B cell (primary cell): ENCODE measurements around the gene ZNF649. TPM values are rescaled to one million over a fixed set of nuclear protein-coding genes. Genes with fewer than 3 reads are reported as not detected.
"Not testable (repeated sequence)": the region's sequence is repeated elsewhere in the genome, so short reads cannot be mapped to it uniquely, and the experiment has no call there.

Source experiments
- ATAC-seq: fragments of 200-7000 bp; cut with Tn5 transposase; one replicate; pipeline ENCODE4 v1.10.0; 2021; ENCODE audit warnings: low read depth, mild to moderate bottlenecking, moderate number of reproducible peaks, moderate library complexity
- CTCF ChIA-PET: fragments of 350-600 bp; sonication (Branson Sonifier 250); formaldehyde crosslinking; loops from one replicate; lab custom pipeline; 2021; ENCODE audit warnings: antibody characterized with exemption, inconsistent platforms; lab: Charles Lee
- POLR2A ChIA-PET: fragments of 350-600 bp; sonication (Branson Sonifier 250); formaldehyde crosslinking; loops from one replicate; lab custom pipeline; 2021; ENCODE audit warnings: antibody characterized with exemption; lab: Charles Lee
- DNase-seq: peaks from one replicate; pipeline ENCODE4 v3.0.0; 2013
- H2AFZ ChIP-seq: 2 replicates; pipeline ENCODE4 v1.6.1; 2012; ENCODE audit warnings: mild to moderate bottlenecking, low read depth, low read length; ENCODE audit not compliant: insufficient read depth, poor library complexity, severe bottlenecking
- H3K27ac ChIP-seq, 2 donors: 1 replicate in 1 of 2; 2 replicates in 1 of 2; pipeline ENCODE4 v1.5.1; 2012 to 2013; ENCODE audit warnings: low read length in 2 of 2, mild to moderate bottlenecking in 2 of 2, moderate library complexity in 1 of 2
- H3K27me3 ChIP-seq, 4 experiments: fragments of 200-600 bp in 1 of 4; sonication (generic) in 1 of 4; replicated peaks in 1 of 4; 1 replicate in 2 of 4; 2 replicates in 2 of 4; pipeline versions ENCODE4 v1.6.1 to v1.7.0; 2013 to 2016; ENCODE audit warnings: low read length in 3 of 4, mild to moderate bottlenecking in 2 of 4, mixed read lengths in 1 of 4, moderate library complexity in 1 of 4; ENCODE audit not compliant: insufficient read depth in 4 of 4, control insufficient read depth in 3 of 4; ENCODE audit errors: control extremely low read depth in 1 of 4
- H3K36me3 ChIP-seq, 2 experiments: replicated peaks in 1 of 2; 1 replicate in 1 of 2; 2 replicates in 1 of 2; pipeline versions ENCODE4 v1.6.1 to v1.7.1; 2013; ENCODE audit warnings: low read length in 1 of 2; ENCODE audit not compliant: insufficient read depth in 2 of 2, control insufficient read depth in 1 of 2; ENCODE audit errors: control extremely low read depth in 1 of 2, extremely low read depth in 1 of 2
- H3K4me1 ChIP-seq, 2 donors: fragments of 200-600 bp in 1 of 2; sonication (generic) in 1 of 2; 1 replicate in 1 of 2; 2 replicates in 1 of 2; pipeline versions ENCODE4 v1.5.1 to v1.6.1; 2013 to 2017; ENCODE audit warnings: low read length in 2 of 2; ENCODE audit not compliant: control insufficient read depth in 2 of 2, insufficient read depth in 2 of 2
- H3K4me2 ChIP-seq: replicated peaks from 2 replicates; pipeline ENCODE3; 2012; ENCODE audit warnings: mild to moderate bottlenecking, low read depth, low read length; ENCODE audit not compliant: poor library complexity, severe bottlenecking
- H3K4me3 ChIP-seq, 5 experiments: fragments of 200-600 bp in 1 of 5; sonication (generic) in 1 of 5; 1 replicate in 3 of 5; 2 replicates in 2 of 5; pipeline versions ENCODE4 v1.5.1 to v1.7.0; 2011 to 2016; ENCODE audit warnings: low read length in 4 of 5, mild to moderate bottlenecking in 4 of 5, low read depth in 2 of 5, control low read depth in 1 of 5, moderate library complexity in 1 of 5; ENCODE audit not compliant: insufficient read depth in 1 of 5; ENCODE audit errors: control extremely low read depth in 1 of 5, extremely low read depth in 1 of 5
- H3K79me2 ChIP-seq: fragments of 200-600 bp; sonication (generic); one replicate; pipeline ENCODE4 v1.6.0; 2016; ENCODE audit warnings: low read length; ENCODE audit not compliant: control insufficient read depth, insufficient read depth
- H3K9ac ChIP-seq: fragments of 200-600 bp; sonication (generic); 2 replicates; pipeline ENCODE4 v1.6.1; 2017; ENCODE audit warnings: mild to moderate bottlenecking, low read length, moderate library complexity
- H3K9me3 ChIP-seq, 3 donors: one replicate each; pipeline versions ENCODE4 v1.6.1 to v1.7.1; 2013; ENCODE audit warnings: low read length in 2 of 3; ENCODE audit not compliant: control insufficient read depth in 2 of 3, insufficient read depth in 1 of 3; ENCODE audit errors: control extremely low read depth in 1 of 3
- H4K20me1 ChIP-seq: 2 replicates; pipeline ENCODE4 v1.6.0; 2012; ENCODE audit warnings: mild to moderate bottlenecking, low read length; ENCODE audit not compliant: insufficient read depth, control insufficient read depth, poor library complexity, severe bottlenecking
- H3K27ac Mint-ChIP-seq: one replicate; pipeline ENCODE4 v1.8.0; 2021; ENCODE audit warnings: mixed read lengths
- H3K27me3 Mint-ChIP-seq: one replicate; pipeline ENCODE4 v1.8.0; 2021; ENCODE audit warnings: mixed read lengths
- H3K4me1 Mint-ChIP-seq: one replicate; pipeline ENCODE4 v1.8.0; 2021; ENCODE audit warnings: mixed read lengths
- H3K4me3 Mint-ChIP-seq: one replicate; pipeline ENCODE4 v1.8.0; 2021; ENCODE audit warnings: mixed read lengths
- H3K9me3 Mint-ChIP-seq: one replicate; pipeline ENCODE4 v1.8.0; 2022; ENCODE audit warnings: mixed read lengths; ENCODE audit not compliant: insufficient read depth
- CTCF ChIP-seq: fragments of 200-600 bp; IDR thresholded peaks from one replicate; pipeline ENCODE4 v1.8.0; 2022; ENCODE audit warnings: antibody characterized with exemption, mild to moderate bottlenecking
- EZH2 ChIP-seq: IDR thresholded peaks from 2 replicates; pipeline ENCODE4 v1.6.1; 2012; ENCODE audit warnings: borderline replicate concordance, low read depth, mild to moderate bottlenecking, moderate library complexity, low read length; ENCODE audit not compliant: insufficient read depth, poor library complexity, severe bottlenecking
- WGBS: methylation state at CpG from one replicate; pipeline ENCODE4 v1.1.5; 2013; ENCODE audit warnings: missing lambda C conversion rate; ENCODE audit not compliant: insufficient coverage; 5-methylcytosine and 5-hydroxymethylcytosine counted together
- intact Hi-C: fragments of 100-400 bp; cut with micrococcal nuclease; formaldehyde crosslinking; loops from one replicate; pipeline ENCODE4 v1.10.0; 2022
- polyA plus RNA-seq: library from polyadenylated mRNA; depleted of rRNA; stranded (reverse); fragments of >200 nt; gene quantifications from 2 replicates; pipeline ENCODE4 v1.2.3, GENCODE V29; 2012
- total RNA-seq, 2 donors: library from RNA; stranded (reverse); fragments of 120-200 nt in 1 of 2; gene quantifications; 1 replicate in 1 of 2; 2 replicates in 1 of 2; pipeline versions ENCODE4 v1.2.3 to v1.2.4, GENCODE V29; 2013 to 2022

Gene ZNF649
- total and polyA plus RNA-seq, 2 donors (not counting 1 experiment from before 2014, with no cell fraction given) = 3.8 to 35.7 TPM

- no peak overlapping the region for H3K27ac Mint-ChIP-seq
- no peaks in the 10 kb centered on the region for H3K27me3 Mint-ChIP-seq
- intact Hi-C loops = no loop called here
- H3K9ac ChIP-seq = no peak overlapping the region
- H3K4me3 Mint-ChIP-seq = no peak overlapping the region
- H3K4me2 ChIP-seq = no peak overlapping the region
- TF ChIP-seq CTCF (no peak), EZH2 (no peak)
- H3K9me3 ChIP-seq = peaks cover 24 to 80% (median 48%) of the 10 kb centered on the region in 3 donors
- H3K9me3 Mint-ChIP-seq = peaks cover 39% of the 10 kb centered on the region
- ATAC-seq (no peak), DNase-seq (no peak)
- H3K4me1 ChIP-seq = no peaks in the 10 kb centered on the region
- WGBS = no CpG with 5 or more reads among the region's 5 CpGs
- H3K36me3 ChIP-seq = no peaks in the 10 kb centered on the region
- ChIA-PET CTCF (no interaction called here), POLR2A (no interaction called here)
- no peak overlapping the region for H3K27ac ChIP-seq
- no peaks in the 10 kb centered on the region for H3K27me3 ChIP-seq
- peaks cover 2% of the 10 kb centered on the region for H3K4me1 Mint-ChIP-seq
- no peak overlapping the region for H2AFZ ChIP-seq
- no peaks in the 10 kb centered on the region for H4K20me1 ChIP-seq
- no peaks in the 10 kb centered on the region for H3K79me2 ChIP-seq
- no peak overlapping the region for H3K4me3 ChIP-seq
Measured at GRCh38 chr19:51915324-51915867, 10.6 kb upstream of the ZNF649 start.

GRCh38 chr19:51907981-51908380 lies 3.2 kb upstream of the ZNF649 start:
- H3K9ac ChIP-seq, intact Hi-C loops, H3K36me3 ChIP-seq, H4K20me1 ChIP-seq, H3K27ac Mint-ChIP-seq, H3K4me3 ChIP-seq, H3K4me2 ChIP-seq, ATAC-seq, H3K4me3 Mint-ChIP-seq, POLR2A ChIA-PET, H3K27ac ChIP-seq, CTCF ChIA-PET, DNase-seq, H2AFZ ChIP-seq: not testable (repeated sequence)
- Mint-ChIP-seq H3K9me3 (peaks cover 20% of the 10 kb centered on the region), H3K27me3 (peaks cover 28% of the 10 kb centered on the region), H3K4me1 (peaks cover 17% of the 10 kb centered on the region)
- peaks cover 19% of the 10 kb centered on the region for H3K79me2 ChIP-seq
- peaks cover 7 to 68% (median 26%) of the 10 kb centered on the region in 3 donors for H3K9me3 ChIP-seq
- WGBS = 10% methylated on average over 2 of the region's 5 CpGs
- peaks cover 0 to 19% (median 3%) of the 10 kb centered on the region in 4 experiments for H3K27me3 ChIP-seq
- H3K4me1 ChIP-seq = peaks cover 6 to 15% of the 10 kb centered on the region in 2 donors

- H3K4me2 ChIP-seq, H3K9ac ChIP-seq, H2AFZ ChIP-seq, H3K4me3 ChIP-seq, intact Hi-C loops, H3K27ac Mint-ChIP-seq, POLR2A ChIA-PET, H4K20me1 ChIP-seq, CTCF ChIA-PET, H3K4me3 Mint-ChIP-seq, DNase-seq, H3K27ac ChIP-seq, ATAC-seq, H3K36me3 ChIP-seq: not testable (repeated sequence)
- peaks cover 4 to 72% (median 33%) of the 10 kb centered on the region in 3 donors for H3K9me3 ChIP-seq
- peaks cover 0 to 19% (median 3%) of the 10 kb centered on the region in 4 experiments for H3K27me3 ChIP-seq
- Mint-ChIP-seq H3K4me1 (peaks cover 20% of the 10 kb centered on the region), H3K27me3 (peaks cover 28% of the 10 kb centered on the region), H3K9me3 (peaks cover 19% of the 10 kb centered on the region)
- H3K79me2 ChIP-seq = peaks cover 35% of the 10 kb centered on the region
- peaks cover 6 to 15% of the 10 kb centered on the region in 2 donors for H3K4me1 ChIP-seq
- WGBS = 84% methylated on average over 8 of the region's 9 CpGs
Measured at GRCh38 chr19:51906108-51906507, 1.3 kb upstream of the ZNF649 start.
